Activated T-helper 17 cell treated with anti-CD3 and anti-CD28 coated beads, Interleukin-2, amount 50 U/mL, for 72 hours (primary cell): ENCODE measurements around the gene HEATR5A. TPM values are rescaled to one million over a fixed set of nuclear protein-coding genes. Genes with fewer than 3 reads are reported as not detected.

Source experiments
- ATAC-seq: fragments of 150-1000 bp; cut with Tn5 transposase; replicated peaks from 2 replicates; pipeline ENCODE4 v1.10.0; 2021; ENCODE audit warnings: mild to moderate bottlenecking, moderate library complexity
- H3K27ac Mint-ChIP-seq: one replicate; pipeline ENCODE4 v1.8.0; 2022; ENCODE audit warnings: mixed read lengths
- H3K27me3 Mint-ChIP-seq: one replicate; pipeline ENCODE4 v1.8.0; 2022; ENCODE audit warnings: mixed read lengths
- H3K36me3 Mint-ChIP-seq: one replicate; pipeline ENCODE4 v1.8.0; 2022; ENCODE audit warnings: low read depth, mild to moderate bottlenecking, mixed read lengths
- H3K4me1 Mint-ChIP-seq: one replicate; pipeline ENCODE4 v1.8.0; 2022; ENCODE audit warnings: mixed read lengths
- H3K4me3 Mint-ChIP-seq: one replicate; pipeline ENCODE4 v1.8.0; 2022; ENCODE audit warnings: mild to moderate bottlenecking, mixed read lengths
- H3K9me3 Mint-ChIP-seq: one replicate; pipeline ENCODE4 v1.8.0; 2022; ENCODE audit warnings: mixed read lengths
- total RNA-seq, 2 donors: library from RNA; stranded (reverse); gene quantifications; one replicate each; pipeline ENCODE4 v1.2.3, GENCODE V29; 2022

Gene HEATR5A
- total RNA-seq, 2 donors from 2014 or later = 16.4 to 23.8 TPM

DNA sequence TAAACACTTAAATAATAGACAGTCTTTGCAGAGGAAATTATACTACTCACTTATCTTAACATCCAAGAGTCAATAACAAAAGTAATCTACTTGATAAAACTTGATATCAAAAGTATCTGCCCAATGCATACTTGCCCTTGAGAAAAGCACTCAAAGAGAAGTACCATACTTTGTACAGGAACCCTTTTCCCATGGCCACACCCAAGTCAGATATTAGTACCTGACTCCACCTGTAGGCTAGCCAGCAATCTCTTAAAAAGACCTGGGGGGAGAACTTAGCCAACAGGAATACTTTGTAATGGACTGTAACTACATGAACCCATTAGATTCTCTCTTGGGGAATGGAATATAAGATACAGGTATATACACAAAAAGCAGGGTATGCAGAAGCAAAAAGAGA is 113.2 kb downstream of the HEATR5A start:
- H3K36me3 Mint-ChIP-seq = peaks cover 54% of the 10 kb centered on the region
- no peaks in the 10 kb centered on the region for H3K4me1 Mint-ChIP-seq
- no peak overlapping the region for H3K4me3 Mint-ChIP-seq
- no peak overlapping the region for H3K27ac Mint-ChIP-seq
- H3K27me3 Mint-ChIP-seq = no peaks in the 10 kb centered on the region
- H3K9me3 Mint-ChIP-seq = no peaks in the 10 kb centered on the region
- no peak for ATAC-seq

DNA sequence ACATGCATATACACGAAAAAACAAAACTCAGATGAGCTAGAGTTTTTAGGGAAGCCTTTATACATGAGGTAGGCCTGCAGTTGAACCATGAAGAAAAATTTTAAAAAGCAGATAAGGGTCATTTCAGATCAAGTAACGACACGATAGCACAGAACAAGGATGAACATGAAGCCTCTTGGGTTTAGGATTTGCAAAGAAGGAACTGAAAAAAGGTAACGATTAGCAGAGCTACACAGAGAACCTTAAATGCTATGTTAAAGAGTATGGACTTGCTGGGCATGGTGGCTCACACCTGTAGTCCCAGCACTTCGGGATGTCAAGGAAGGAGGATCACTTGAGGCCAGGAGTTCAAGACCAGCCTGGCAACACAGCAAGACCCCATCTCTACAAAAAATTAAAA is 116.7 kb downstream of the HEATR5A start:
- H3K27me3 Mint-ChIP-seq = no peaks in the 10 kb centered on the region
- no peak for ATAC-seq
- H3K27ac Mint-ChIP-seq = peak overlapping the region; percentile 41
- no peaks in the 10 kb centered on the region for H3K9me3 Mint-ChIP-seq
- H3K36me3 Mint-ChIP-seq = peaks cover 43% of the 10 kb centered on the region
- H3K4me1 Mint-ChIP-seq = no peaks in the 10 kb centered on the region
- H3K4me3 Mint-ChIP-seq = no peak overlapping the region

DNA sequence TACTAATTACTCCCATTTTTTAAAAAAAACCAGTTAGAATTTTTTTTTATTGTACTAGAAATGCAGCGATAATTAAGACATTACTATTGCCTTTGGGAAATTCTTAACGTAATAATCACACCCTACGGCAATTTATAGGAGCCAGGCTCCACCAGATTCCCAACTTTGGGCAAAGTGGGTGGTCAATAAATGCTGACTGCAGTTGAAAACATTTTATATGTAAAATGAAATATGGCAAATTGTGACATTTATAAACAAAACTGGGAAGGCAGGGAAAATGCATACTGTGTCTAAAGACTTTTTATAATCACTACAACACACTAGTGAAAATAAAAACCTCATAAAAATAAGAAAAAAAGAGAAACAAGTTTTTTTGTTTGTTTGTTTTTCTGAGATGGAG is 119.5 kb downstream of the HEATR5A start:
- Mint-ChIP-seq H3K36me3 (peaks cover 30% of the 10 kb centered on the region), H3K9me3 (no peaks in the 10 kb centered on the region), H3K27ac (no peak overlapping the region), H3K4me1 (no peaks in the 10 kb centered on the region), H3K4me3 (no peak overlapping the region), H3K27me3 (no peaks in the 10 kb centered on the region)
- ATAC-seq = no peak

DNA sequence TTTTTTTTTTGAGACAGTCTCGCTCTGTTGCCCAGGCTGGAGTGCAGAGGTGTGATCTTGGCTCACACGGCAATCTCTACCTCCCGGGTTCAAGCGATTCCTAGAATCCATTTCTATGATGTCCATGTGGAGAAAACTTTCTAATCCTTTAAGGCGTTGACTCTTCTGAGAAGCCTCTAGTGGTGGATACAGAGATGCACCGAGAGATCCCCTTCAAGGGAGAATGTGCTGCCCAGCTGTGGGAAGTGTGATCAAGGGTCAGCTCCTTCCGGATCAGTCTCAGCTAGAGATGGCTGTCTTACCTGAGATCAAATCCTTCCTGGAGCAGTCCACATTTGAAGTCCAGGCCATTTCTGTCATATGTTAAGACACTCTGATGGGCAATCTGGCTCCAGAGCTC is 120.1 kb downstream of the HEATR5A start:
- Mint-ChIP-seq H3K4me1 (no peaks in the 10 kb centered on the region), H3K27me3 (no peaks in the 10 kb centered on the region), H3K4me3 (no peak overlapping the region), H3K36me3 (peaks cover 30% of the 10 kb centered on the region), H3K9me3 (no peaks in the 10 kb centered on the region), H3K27ac (no peak overlapping the region)
- ATAC-seq = no peak

DNA sequence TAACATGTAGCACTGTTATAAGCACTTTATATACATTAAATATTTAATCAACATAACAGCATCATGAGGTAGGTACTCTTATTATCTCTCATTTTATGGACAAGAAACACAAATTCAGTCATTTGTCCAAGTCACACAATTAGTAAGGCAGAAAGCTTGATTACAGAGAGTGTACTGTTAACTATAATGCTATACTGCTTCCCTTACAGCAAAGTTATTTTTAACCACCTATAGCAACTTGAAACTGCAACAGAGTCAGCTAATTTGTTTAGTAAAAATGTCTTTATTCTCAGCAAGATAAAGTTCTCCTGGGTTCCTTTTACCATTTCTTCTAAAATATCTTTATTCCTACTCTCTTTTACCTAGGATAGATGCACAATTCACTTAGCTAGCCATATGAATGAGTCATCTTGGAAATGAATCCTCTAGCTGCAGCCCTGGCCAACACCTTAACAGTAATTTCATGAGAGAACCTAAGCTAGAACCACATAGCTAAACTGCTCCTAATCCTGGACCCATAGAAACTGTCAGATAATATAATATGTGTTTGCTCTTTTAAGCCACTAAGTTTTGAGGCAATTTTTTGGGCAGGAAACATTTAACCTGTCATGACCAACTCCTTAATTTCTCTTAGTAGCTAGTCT is 122.5 kb downstream of the HEATR5A start:
- no peak for ATAC-seq
- Mint-ChIP-seq H3K9me3 (no peaks in the 10 kb centered on the region), H3K4me3 (no peak overlapping the region), H3K36me3 (peaks cover 31% of the 10 kb centered on the region), H3K4me1 (no peaks in the 10 kb centered on the region), H3K27me3 (no peaks in the 10 kb centered on the region), H3K27ac (no peak overlapping the region)

DNA sequence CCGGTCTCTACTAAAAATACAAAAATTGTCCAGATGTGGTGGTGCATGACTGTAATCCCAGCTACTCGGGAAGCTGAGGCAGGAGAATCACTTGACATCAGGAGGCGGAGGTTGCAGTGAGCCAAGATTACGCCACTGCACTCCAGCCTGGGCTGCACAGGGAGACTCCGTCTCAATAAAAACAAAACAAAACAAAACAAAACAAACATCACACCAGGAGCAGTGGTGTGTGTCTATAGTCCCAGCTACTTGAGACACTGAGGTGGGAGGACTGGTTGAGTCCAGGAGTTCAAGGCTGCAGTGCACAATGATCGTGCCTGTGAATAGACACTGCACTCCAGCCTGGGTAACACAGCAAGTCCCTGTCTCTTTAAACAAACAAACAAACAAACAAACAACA is 123.2 kb downstream of the HEATR5A start:
- Mint-ChIP-seq H3K4me1 (no peaks in the 10 kb centered on the region), H3K27ac (no peak overlapping the region), H3K27me3 (no peaks in the 10 kb centered on the region), H3K9me3 (no peaks in the 10 kb centered on the region), H3K4me3 (no peak overlapping the region), H3K36me3 (peaks cover 28% of the 10 kb centered on the region)
- no peak for ATAC-seq

DNA sequence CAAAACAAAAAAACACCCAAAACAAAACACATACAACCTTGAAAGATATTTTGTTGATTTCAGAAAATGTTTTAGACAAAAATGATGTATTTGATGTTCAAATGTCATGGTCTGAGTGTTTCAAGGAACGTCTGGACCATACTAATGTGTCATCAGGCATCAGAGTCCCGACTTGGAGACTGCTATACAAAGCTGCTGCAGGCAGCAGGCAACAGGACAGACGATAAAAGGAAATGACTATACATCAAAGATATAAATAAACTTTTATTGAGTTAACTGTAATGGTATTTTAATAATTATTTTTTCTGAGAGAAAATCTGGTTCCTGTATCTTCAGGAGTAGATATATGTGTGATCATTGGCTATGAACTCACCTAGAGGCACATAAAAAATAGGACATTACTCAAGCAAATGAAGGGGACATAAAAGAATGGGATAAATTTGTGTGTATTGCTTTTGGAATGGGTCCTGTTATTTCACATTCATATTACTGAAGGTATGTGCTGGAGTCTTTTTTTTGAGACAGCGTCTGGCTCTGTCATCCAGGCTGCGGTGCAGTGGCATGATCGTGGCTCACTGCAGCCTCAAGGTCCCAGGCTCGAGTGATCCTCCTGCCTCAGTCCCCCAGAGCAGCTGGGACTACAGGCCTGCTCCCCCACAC is 125.5 kb downstream of the HEATR5A start:
- H3K4me3 Mint-ChIP-seq = no peak overlapping the region
- H3K36me3 Mint-ChIP-seq = peaks cover 12% of the 10 kb centered on the region
- no peak for ATAC-seq
- H3K27me3 Mint-ChIP-seq = no peaks in the 10 kb centered on the region
- H3K9me3 Mint-ChIP-seq = no peaks in the 10 kb centered on the region
- H3K27ac Mint-ChIP-seq = no peak overlapping the region
- no peaks in the 10 kb centered on the region for H3K4me1 Mint-ChIP-seq

DNA sequence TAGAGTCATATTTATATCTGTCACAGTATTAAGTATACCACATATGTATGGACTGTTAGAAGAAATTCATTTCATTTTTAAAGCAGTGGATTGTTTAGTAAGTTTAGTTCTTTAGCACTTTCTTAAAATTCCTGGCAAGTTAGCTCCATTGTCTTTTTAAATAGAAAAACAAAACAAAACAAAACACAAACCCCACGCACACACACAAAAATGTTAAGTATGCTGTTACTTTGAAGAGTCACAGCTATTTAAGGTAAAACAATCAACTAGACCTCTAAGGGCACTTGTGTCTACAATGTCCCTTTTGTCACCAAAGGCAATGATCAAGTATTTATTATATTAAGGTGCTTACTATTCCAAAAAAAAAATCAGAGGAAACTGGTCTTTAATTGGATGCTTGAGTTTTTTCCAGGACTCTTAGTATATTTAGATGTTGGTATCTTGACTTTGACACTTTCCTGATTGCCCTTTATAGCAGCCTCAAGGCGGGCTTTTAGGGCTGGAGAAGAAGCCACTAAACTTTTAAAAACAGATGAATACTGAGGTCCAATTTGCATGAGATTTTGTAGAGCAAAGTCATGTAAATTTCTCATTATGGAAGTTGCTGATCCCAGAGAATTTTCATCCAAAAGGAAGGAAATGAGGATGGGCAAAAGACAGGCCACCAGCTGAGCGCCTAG is 127.3 kb downstream of the HEATR5A start:
- no peaks in the 10 kb centered on the region for H3K4me1 Mint-ChIP-seq
- H3K27ac Mint-ChIP-seq = no peak overlapping the region
- no peak for ATAC-seq
- no peak overlapping the region for H3K4me3 Mint-ChIP-seq
- no peaks in the 10 kb centered on the region for H3K27me3 Mint-ChIP-seq
- peaks cover 10% of the 10 kb centered on the region for H3K36me3 Mint-ChIP-seq
- H3K9me3 Mint-ChIP-seq = no peaks in the 10 kb centered on the region

DNA sequence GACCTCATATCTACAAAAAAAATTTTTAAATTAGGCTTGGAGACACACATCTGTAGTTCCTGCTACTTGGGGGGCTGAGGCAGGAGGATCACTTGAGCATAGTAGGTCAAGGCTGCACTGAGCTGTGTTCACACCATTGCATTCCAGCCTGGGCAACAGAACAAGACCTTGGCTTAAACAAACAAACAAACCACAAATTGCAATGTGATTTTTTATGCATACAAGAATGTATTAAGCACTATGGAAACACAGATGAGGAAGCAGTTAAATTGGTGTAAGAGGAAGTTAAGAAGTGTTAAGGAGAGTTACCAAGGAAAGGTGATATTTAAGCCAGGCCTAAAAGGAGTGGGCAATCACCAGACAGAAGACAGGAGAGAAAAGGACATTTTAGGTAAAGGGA is 129.1 kb downstream of the HEATR5A start:
- ATAC-seq = no peak
- Mint-ChIP-seq H3K4me1 (no peaks in the 10 kb centered on the region), H3K27me3 (no peaks in the 10 kb centered on the region), H3K27ac (no peak overlapping the region), H3K9me3 (no peaks in the 10 kb centered on the region), H3K36me3 (peaks cover 10% of the 10 kb centered on the region), H3K4me3 (no peak overlapping the region)

DNA sequence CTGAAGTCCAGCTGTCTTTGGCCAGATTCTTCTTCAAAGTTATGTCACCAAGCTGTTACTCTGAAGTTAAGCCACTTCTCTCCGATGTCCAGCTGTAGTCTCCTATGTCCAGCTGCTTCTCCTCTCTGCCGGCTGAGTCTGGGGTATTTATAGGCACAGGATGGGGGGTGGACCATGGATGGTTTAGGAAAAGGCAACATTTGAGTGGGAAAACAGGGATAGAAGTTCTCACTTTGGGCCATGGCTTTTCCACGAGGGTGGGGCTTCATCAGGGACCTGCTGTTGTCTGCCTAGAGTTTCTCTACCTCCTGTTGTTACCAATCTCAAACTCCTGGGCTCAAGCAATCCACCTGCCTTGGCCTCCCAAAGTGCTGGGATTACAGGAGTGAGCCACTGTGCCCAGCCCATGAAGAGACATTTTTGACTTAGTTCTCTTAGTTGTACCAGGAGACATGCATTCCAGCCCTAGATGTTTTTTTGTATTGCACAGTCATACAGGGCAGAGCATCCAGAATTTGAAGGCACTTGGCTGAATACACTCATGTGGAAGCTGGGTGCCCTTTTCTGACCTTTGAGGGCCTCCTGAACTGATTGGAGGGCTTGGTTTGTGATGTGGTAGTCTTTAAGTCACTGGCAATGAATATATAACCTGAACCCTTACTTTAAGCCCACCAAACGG is 132.9 kb downstream of the HEATR5A start:
- no peak overlapping the region for H3K4me3 Mint-ChIP-seq
- no peaks in the 10 kb centered on the region for H3K36me3 Mint-ChIP-seq
- peak overlapping the region; percentile 28 for H3K27ac Mint-ChIP-seq
- H3K9me3 Mint-ChIP-seq = no peaks in the 10 kb centered on the region
- no peak for ATAC-seq
- no peaks in the 10 kb centered on the region for H3K4me1 Mint-ChIP-seq
- H3K27me3 Mint-ChIP-seq = no peaks in the 10 kb centered on the region

DNA sequence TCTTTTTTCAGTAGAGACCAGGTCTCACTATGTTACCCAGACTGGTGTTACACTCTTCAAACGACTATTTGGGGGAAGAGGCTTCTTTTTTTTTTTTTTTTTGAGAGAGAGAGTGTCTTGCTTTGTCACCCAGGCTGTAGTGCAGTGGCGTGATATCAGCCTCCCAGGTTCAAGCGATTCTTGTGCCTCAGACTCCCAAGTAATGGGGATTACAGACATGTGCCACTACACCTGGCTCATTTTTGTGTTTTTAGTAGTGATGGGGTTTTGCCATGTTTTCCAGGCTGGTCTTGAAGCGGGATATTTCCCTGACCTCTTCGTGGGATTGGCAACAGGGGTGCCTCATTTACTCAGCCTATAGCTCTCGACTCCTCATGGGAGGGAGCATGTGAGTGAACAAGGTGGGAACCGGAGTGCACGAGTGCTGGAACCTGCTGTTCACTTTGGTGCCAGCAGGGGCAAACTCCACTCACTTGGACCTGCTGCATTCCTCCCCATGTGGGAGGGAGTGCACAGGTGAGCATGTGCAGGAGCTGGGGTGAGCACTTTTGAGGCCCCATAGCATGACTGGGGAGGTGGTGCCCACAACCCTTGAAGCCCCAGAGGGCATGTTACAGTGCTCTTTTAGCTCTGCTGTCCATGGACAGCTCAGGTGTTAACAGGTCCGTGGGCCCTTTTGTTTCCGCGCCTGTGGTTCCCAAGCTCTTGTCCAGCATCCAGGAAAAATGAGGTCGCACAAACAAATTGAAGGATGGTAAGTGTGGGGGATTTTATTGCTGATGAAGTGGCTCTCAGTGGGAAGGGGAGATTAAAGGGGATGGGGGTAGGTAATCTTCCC is 133.7 kb downstream of the HEATR5A start:
- Mint-ChIP-seq H3K4me1 (no peaks in the 10 kb centered on the region), H3K9me3 (peaks cover under 1% of the 10 kb centered on the region), H3K36me3 (no peaks in the 10 kb centered on the region)

DNA sequence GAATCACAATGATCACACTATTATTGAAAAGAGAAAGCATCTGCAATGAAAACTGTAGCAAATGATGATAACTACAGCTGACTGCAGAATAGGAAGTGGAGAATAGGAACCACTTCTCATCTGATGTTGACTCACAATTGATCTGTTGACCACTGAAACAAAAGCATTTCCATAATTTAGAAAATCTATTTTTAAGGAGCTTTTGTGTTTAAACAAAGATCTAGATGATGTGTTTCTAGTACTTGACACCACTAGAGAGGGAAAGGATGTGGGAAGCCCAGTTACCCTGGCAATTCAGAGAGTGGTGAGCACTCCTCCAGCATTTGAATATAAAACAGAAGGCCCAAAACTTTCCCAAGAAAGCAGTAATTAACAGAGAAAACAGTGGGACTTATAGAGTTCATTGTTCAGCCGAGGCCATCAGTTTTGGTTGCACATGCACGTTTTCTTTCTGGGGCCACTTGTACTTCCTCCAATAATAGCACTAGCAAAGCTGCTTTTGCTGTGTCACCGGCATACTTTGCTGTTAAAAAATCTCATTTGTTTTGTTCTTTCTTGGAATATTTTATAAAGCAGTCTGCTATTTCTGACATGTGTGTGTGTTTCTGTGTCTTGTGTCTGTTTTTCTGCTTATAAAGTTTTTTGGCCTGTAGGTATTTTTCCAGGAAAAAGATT is 136.6 kb downstream of the HEATR5A start:
- H3K9me3 Mint-ChIP-seq = peaks cover 5% of the 10 kb centered on the region
- ATAC-seq = peak; percentile 79

More for the DNA sequence above, 133.7 kb downstream of the HEATR5A start:
- Mint-ChIP-seq H3K27me3 (no peaks in the 10 kb centered on the region), H3K4me3 (no peak overlapping the region), H3K27ac (peak overlapping the region; percentile 28)
- ATAC-seq = peak; percentile 55

DNA sequence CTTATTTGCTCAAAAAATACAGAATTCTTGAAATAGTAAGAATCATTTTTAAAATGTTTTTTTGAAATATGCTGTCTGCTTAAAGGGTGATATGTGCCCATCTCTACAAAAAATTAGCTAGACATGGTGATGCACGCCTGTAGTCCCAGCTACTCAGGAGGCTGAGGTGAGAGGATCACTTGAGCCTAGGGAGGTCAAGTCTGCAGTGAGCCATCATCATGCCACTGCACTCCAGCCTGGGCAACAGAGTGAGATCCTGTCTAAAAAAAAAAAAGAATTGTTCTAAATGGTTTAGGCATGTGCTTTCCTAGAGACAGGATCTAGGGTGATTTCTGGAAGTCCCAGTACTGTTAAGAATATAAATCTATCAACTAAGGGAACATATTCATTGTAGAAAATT is 137.2 kb downstream of the HEATR5A start:
- H3K9me3 Mint-ChIP-seq = peaks cover 5% of the 10 kb centered on the region
- no peak overlapping the region for H3K4me3 Mint-ChIP-seq
- H3K27me3 Mint-ChIP-seq = no peaks in the 10 kb centered on the region
- H3K4me1 Mint-ChIP-seq = no peaks in the 10 kb centered on the region
- ATAC-seq = no peak
- no peaks in the 10 kb centered on the region for H3K36me3 Mint-ChIP-seq
- H3K27ac Mint-ChIP-seq = no peak overlapping the region

More for the DNA sequence above, 136.6 kb downstream of the HEATR5A start:
- Mint-ChIP-seq H3K27ac (no peak overlapping the region), H3K4me3 (no peak overlapping the region), H3K27me3 (no peaks in the 10 kb centered on the region), H3K4me1 (no peaks in the 10 kb centered on the region), H3K36me3 (no peaks in the 10 kb centered on the region)

DNA sequence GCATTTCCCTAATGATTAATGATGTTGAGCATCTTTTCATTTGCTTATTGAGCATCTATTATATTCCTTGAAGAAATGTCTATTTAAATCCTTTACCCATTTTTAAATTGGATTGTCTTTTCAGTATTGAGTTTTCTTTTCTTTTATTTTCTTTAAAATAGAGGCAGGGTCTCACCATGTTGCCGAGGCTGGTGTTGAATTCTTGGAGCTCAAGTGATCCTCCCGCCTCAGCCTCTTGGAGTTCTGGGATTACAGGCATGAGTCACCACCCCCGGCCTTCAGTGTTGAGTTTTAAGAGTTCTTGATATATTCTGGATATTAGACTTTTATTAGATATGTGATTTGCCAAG is 139.5 kb downstream of the HEATR5A start:
- H3K27me3 Mint-ChIP-seq = no peaks in the 10 kb centered on the region
- no peak for ATAC-seq
- no peak overlapping the region for H3K4me3 Mint-ChIP-seq
- peaks cover 5% of the 10 kb centered on the region for H3K9me3 Mint-ChIP-seq
- no peak overlapping the region for H3K27ac Mint-ChIP-seq
- H3K36me3 Mint-ChIP-seq = no peaks in the 10 kb centered on the region
- no peaks in the 10 kb centered on the region for H3K4me1 Mint-ChIP-seq
